ENCODE measurements around the gene DDA1.

DDA1 gene

DNA sequence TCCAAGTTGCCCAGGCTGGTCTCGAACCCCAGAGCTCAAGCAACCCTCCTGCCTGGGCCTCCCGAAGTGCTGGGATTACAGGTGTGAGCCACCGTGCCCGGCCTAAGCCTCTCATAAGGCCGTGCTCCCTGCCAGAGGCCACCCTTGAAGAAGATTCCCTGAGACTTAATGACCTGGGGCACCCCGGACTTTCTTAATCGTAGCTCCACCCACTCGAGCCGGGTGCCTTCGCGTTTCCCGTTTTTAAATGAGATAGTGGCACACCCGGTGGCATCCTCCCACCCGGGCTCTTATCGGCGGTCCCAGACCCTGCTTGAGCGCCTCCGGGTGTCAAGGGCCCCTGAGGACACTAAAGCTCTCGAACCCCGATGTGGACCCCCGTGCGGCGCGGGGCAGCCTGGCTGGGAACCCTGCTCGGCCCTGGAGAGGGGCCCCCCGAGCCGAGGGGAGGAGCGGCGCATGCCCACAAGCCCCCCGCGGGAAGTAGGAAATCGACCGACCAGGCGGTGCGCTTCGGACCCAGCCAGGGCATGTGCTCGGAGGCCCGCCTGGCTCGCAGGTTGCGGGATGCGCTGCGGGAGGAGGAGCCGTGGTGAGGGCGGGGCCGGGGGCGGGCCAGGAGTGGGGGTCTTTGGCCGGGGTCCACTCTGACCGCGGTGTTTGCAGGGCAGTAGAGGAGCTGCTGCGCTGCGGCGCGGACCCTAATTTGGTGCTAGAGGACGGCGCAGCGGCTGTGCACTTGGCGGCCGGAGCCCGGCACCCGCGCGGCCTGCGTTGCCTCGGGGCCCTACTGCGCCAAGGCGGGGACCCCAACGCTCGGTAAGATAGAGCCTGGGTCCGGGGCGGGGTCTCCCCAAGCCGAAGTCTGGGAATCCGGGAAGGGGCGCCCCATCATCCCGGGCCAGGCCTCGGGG, 27.7 kb upstream of the DDA1 start, which contains the start of gene ANKLE1:
Gene ANKLE1 (plus strand): TSS at position 511 of the 914 bp plus-strand sequence. CDS start 20 bp downstream, at position 531.
- H3K4me3 ChIP-seq, result peak within 1 kb of the TSS; percentile 62
- no peak for TF ChIP-seq CTCF (IDR thresholded peaks at IDR 0.05)
- DNase-seq (ENCODE audit: low spot score), result no peak
- no peak within 1 kb of the TSS for H3K27ac ChIP-seq

DNA sequence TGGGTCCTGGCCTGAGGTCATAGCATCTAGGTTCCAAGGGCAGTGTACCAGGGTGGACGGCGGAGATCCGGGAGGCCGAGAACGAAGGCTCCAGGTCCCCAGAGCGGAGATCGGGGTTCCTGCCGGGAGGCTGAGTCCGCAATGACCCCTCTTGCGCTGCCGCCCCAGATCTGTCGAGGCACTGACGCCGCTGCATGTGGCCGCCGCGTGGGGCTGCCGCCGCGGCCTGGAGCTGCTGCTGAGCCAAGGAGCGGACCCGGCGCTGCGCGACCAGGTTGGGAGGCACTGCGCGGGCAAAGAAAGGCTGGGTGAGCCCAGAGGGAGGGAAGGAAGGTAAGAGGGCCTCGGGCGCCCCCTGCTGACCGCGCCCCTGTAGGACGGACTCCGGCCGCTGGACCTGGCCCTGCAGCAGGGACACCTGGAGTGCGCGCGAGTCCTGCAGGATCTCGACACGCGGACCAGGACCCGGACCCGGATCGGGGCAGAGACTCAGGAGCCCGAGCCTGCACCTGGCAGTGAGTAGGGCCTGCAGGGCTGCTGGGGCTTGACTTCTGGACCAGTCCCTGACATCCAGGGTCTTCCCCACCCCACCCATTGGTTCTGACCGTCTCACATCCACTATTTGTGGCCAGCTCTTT, 26.8 kb upstream of the DDA1 start:
- peak overlapping the region; percentile 62 for H3K4me3 ChIP-seq
- no peak for DNase-seq (ENCODE audit: low spot score)
- no peak overlapping the region for H3K27ac ChIP-seq
- peak; percentile 92 for TF ChIP-seq CTCF (IDR thresholded peaks at IDR 0.05)

- Histone ChIP-seq H3K27ac (no peak overlapping the region), H3K4me3 (no peak overlapping the region)
- TF ChIP-seq CTCF (IDR thresholded peaks at IDR 0.05), result no peak
- DNase-seq (ENCODE audit: low spot score), result no peak
Measured at GRCh38 chr19:17283504-17283996, 25.8 kb upstream of the DDA1 start.

DNA sequence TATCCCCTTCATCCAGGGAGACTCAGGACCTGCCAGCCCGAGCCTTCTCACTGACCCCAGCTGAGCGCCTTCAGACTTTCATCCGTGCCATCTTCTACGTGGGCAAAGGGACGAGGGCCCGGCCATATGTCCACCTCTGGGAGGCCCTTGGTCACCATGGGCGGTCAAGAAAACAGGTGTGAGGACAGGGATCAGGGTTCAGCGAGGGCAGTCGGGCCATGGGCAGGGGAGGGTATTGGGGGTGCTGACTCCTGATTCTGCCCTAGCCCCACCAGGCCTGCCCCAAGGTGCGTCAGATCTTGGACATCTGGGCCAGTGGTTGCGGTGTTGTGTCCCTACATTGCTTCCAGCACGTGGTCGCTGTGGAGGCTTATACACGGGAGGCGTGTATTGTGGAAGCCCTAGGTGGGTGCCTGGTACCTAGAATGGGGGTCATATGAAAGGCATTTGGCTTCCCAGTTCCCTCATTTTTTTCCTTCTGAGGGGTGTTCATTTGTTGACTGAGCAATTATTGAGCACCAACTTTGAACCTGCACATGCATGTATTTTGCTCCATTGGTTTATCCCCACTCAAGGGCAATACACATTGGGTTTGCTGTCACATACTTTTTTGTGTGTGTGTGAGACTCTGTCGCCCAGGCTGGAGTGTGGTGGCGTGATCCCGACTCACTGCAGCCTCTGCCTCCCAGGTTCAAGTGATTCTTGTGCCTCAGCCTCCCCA, 23.8 kb upstream of the DDA1 start:
- DNase-seq (ENCODE audit: low spot score), result no peak
- no peak overlapping the region for H3K27ac ChIP-seq
- no peak for TF ChIP-seq CTCF (IDR thresholded peaks at IDR 0.05)

GRCh38 chr19:17286263-17286662, 23.1 kb upstream of the DDA1 start:
- no peak for TF ChIP-seq CTCF (IDR thresholded peaks at IDR 0.05)
- no peak overlapping the region for H3K4me3 ChIP-seq
- DNase-seq (ENCODE audit: low spot score), result no peak
- H3K27ac ChIP-seq, result no peak overlapping the region

More for the DNA sequence above, 23.8 kb upstream of the DDA1 start:
- H3K4me3 ChIP-seq, result no peak overlapping the region

GRCh38 chr19:17286752-17287151, 22.6 kb upstream of the DDA1 start:
- no peak for TF ChIP-seq CTCF (IDR thresholded peaks at IDR 0.05)
- no peak overlapping the region for H3K4me3 ChIP-seq
- DNase-seq (ENCODE audit: low spot score), result no peak
- H3K27ac ChIP-seq, result no peak overlapping the region
